ENCODE results near the gene PRKG1. TPM values are rescaled to one million over a fixed set of nuclear protein-coding genes. Genes with fewer than 3 reads are reported as not detected.
A peak's percentile ranks its signal among the peaks of the same experiment; 100 is the strongest.

PRKG1 gene
- total and polyA plus RNA-seq, 2 of the 8 experiments (the other 6 are each of a cell fraction or from before 2014, with no cell fraction given): 4.2 to 15.2 TPM

DNA sequence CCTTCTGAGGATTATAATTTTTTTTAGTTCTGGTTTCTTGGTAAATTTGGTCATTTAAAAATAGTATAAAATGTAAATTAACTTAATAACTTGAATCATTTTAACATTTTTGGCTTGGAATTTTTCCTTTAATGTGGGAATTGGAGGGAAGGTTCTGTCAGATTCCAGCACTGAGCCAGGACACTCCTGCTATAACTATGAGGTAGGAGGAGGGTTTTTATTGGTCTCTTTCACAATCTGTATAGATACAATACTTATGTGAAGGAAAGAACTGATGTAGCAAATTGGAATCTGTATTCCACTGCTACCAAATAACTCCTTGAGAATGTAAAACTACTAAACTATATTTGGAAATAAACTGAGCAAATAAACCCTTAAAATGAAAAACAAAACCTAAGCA is 3.2 kb downstream of the PRKG1 start:
- Histone ChIP-seq H3K4me2 (ENCODE audit: insufficient read depth in 1 of 2, low read depth in 2 of 2, low read length in 2 of 2) (peak overlapping the region in 1 of 2 experiments; percentile 19; a peak in 1 of 4 replicates), H3K79me2 (ENCODE audit: control insufficient read depth in 1 of 2, insufficient read depth in 2 of 2, low read length in 2 of 2) (peaks cover 0 to 47% of the 10 kb centered on the region in 2 experiments; a peak in 3 of 4 replicates), H2BK15ac (ENCODE audit: low read length) (no peak overlapping the region), H2BK120ac (replicated peaks; ENCODE audit: low read depth, low read length) (no peak overlapping the region), H3K4me3 (ENCODE audit: extremely low read depth in 1 of 4, insufficient read depth in 2 of 4, low read depth in 3 of 4, low read length in 4 of 4) (no peak overlapping the region), H2BK20ac (ENCODE audit: low read length) (no peak overlapping the region), H3K4me1 (replicated peaks in 1 of 4; ENCODE audit: control insufficient read depth in 3 of 4, insufficient read depth in 4 of 4, low read length in 3 of 4) (peaks cover 6 to 28% (median 12%) of the 10 kb centered on the region in 4 experiments; a peak in 5 of 7 replicates), H3K23ac (ENCODE audit: insufficient read length) (no peak overlapping the region), H4K20me1 (replicated peaks in 1 of 2; ENCODE audit: control insufficient read depth in 1 of 2, insufficient read depth in 2 of 2, low read length in 2 of 2) (no peaks in the 10 kb centered on the region), H2BK5ac (ENCODE audit: low read depth, low read length) (no peak overlapping the region), H3K27ac (ENCODE audit: low read depth, low read length) (no peak overlapping the region), H3K27me3 (replicated peaks in 1 of 4; ENCODE audit: control insufficient read depth in 3 of 4, extremely low read depth in 1 of 4, insufficient read depth in 3 of 4, low read length in 3 of 4) (0 out of 7 replicates have a peak, but pooled peaks cover 0 to 2% (median 0%) of the 10 kb centered on the region in 4 experiments), H3K14ac (ENCODE audit: insufficient read length) (no peak overlapping the region), H3K23me2 (ENCODE audit: low read depth, low read length) (peaks cover 15% of the 10 kb centered on the region), H3K9me3 (ENCODE audit: insufficient read depth in 2 of 2, low read depth in 1 of 2, low read length in 1 of 2) (no peaks in the 10 kb centered on the region), H3K79me1 (ENCODE audit: low read depth, low read length) (no peaks in the 10 kb centered on the region), H2AFZ (ENCODE audit: low read length) (no peak overlapping the region), H3K36me3 (ENCODE audit: control insufficient read depth in 2 of 4, insufficient read depth in 4 of 4, low read length in 3 of 4) (no peaks in the 10 kb centered on the region), H3K9ac (replicated peaks in 1 of 4; ENCODE audit: extremely low read depth in 1 of 4, low read depth in 3 of 4, low read length in 3 of 4) (no peak overlapping the region), H2AK5ac (ENCODE audit: low read depth, low read length) (no peak overlapping the region), H2BK12ac (ENCODE audit: low read depth, low read length) (no peak overlapping the region), H3K18ac (ENCODE audit: extremely low read depth, low read length) (no peak overlapping the region), H4K91ac (replicated peaks; ENCODE audit: insufficient read length, low read length) (no peak overlapping the region), H3K4ac (replicated peaks; ENCODE audit: insufficient read length, low read depth, low read length) (no peak overlapping the region), H3K56ac (replicated peaks; ENCODE audit: insufficient read length, low read depth, low read length) (no peak overlapping the region), H4K5ac (ENCODE audit: insufficient read length, low read depth, low read length) (no peak overlapping the region), H4K8ac (ENCODE audit: extremely low read depth, insufficient read depth, low read length) (no peak overlapping the region)
- FAIRE-seq: no peak
- DNase-seq (ENCODE audit: low read depth in 1 of 2, low spot score in 2 of 2): no peak
- POLR2A ChIA-PET (ENCODE audit: partially characterized antibody): no interaction called here
- CTCF ChIA-PET (ENCODE audit: partially characterized antibody): interaction anchor here (0.6 to 1.5 kb wide), 2 partner anchors 65 to 291 kb away, joined by 3 to 4 read pairs; no protein-coding TSS in a partner anchor
- TF ChIP-seq CHD2 (IDR thresholded peaks at IDR 0.05; ENCODE audit: low read length): no peak
- TF ChIP-seq NANOG (IDR thresholded peaks at IDR 0.05; ENCODE audit: insufficient read depth, low read depth, low read length, poor library complexity, severe bottlenecking): no peak
- TF ChIP-seq RAD21 (IDR thresholded peaks at IDR 0.05 in 1 of 2, conservative IDR thresholded peaks at IDR 0.05 in 1 of 2; ENCODE audit: low read depth in 2 of 2, low read length in 2 of 2): no peak
- no peak for TF ChIP-seq GTF2F1 (IDR thresholded peaks at IDR 0.05; ENCODE audit: borderline replicate concordance, low read depth, low read length)
- TF ChIP-seq SAP30 (IDR thresholded peaks at IDR 0.05; ENCODE audit: insufficient read depth, insufficient replicate concordance, low read length): no peak
- TF ChIP-seq TBP (IDR thresholded peaks at IDR 0.05; ENCODE audit: low read depth, low read length): no peak
- no peak for TF ChIP-seq SIX5 (IDR thresholded peaks at IDR 0.05; ENCODE audit: low read depth, low read length)
- TF ChIP-seq EZH2 (IDR thresholded peaks at IDR 0.05; ENCODE audit: low read depth, low read length, severe bottlenecking): no peak
- TF ChIP-seq POLR2A (IDR thresholded peaks at IDR 0.05; ENCODE audit: control extremely low read depth in 1 of 2, low read depth in 2 of 2, low read length in 2 of 2): no peak
- no peak for TF ChIP-seq E2F6 (IDR thresholded peaks at IDR 0.05)
- TF ChIP-seq JUND (IDR thresholded peaks at IDR 0.05; ENCODE audit: low read length): no peak

All from H1 (cell line).